GM04504 (cell line): ENCODE measurements around the gene USP12.
A peak's percentile ranks its signal among the peaks of the same experiment; 100 is the strongest.

Source experiments
- DNase-seq: peaks from one replicate; pipeline ENCODE4 v3.0.0-alpha.2; 2012; ENCODE audit warnings: low read depth

USP12 gene

GRCh38 chr13:27183561-27184147 is 12.0 kb upstream of the USP12 start:
- no peak for DNase-seq

GRCh38 chr13:27182844-27183497 is 11.4 kb upstream of the USP12 start:
- peak; percentile 80 for DNase-seq

- DNase-seq: no peak
These were observed 10.4 kb upstream of the USP12 start for GRCh38 chr13:27182054-27182453.

GRCh38 chr13:27177852-27178251 is 6.2 kb upstream of the USP12 start:
- no peak for DNase-seq

- no peak for DNase-seq
These were observed 5.1 kb upstream of the USP12 start for GRCh38 chr13:27176470-27177410.

GRCh38 chr13:27174766-27175455 is 3.3 kb upstream of the USP12 start:
- no peak for DNase-seq

- DNase-seq: no peak
These were observed 858 bp upstream of the USP12 start for GRCh38 chr13:27172495-27172842.

GRCh38 chr13:27171827-27172494 is 350 bp upstream of the USP12 start:
- DNase-seq: peak; percentile 84

GRCh38 chr13:27170516-27171243 is 931 bp downstream of the USP12 start:
- DNase-seq: no peak

- DNase-seq: no peak
These were observed 1.4 kb downstream of the USP12 start for GRCh38 chr13:27170221-27170515.

GRCh38 chr13:27168906-27169657 is 2.5 kb downstream of the USP12 start:
- no peak for DNase-seq

GRCh38 chr13:27168086-27168485 is 3.5 kb downstream of the USP12 start:
- DNase-seq: no peak

- no peak for DNase-seq
These were observed 5.3 kb downstream of the USP12 start for GRCh38 chr13:27166313-27166712.

- no peak for DNase-seq
These were observed 9.6 kb downstream of the USP12 start for GRCh38 chr13:27161980-27162379.

- DNase-seq: no peak
These were observed 10.2 kb downstream of the USP12 start for GRCh38 chr13:27161423-27161822.

GRCh38 chr13:27160657-27161295 is 10.8 kb downstream of the USP12 start:
- no peak for DNase-seq

GRCh38 chr13:27159806-27160563 is 11.6 kb downstream of the USP12 start:
- no peak for DNase-seq

- DNase-seq: no peak
These were observed 13.3 kb downstream of the USP12 start for GRCh38 chr13:27158335-27158734.

GRCh38 chr13:27151798-27152599 is 19.6 kb downstream of the USP12 start:
- no peak for DNase-seq
